Fibroblast of skin of left quadriceps (primary cell): ENCODE measurements around the gene FBXO33.
"Not testable (repeated sequence)": the region's sequence is repeated elsewhere in the genome, so short reads cannot be mapped to it uniquely, and the experiment has no call there.

Source experiments
- DNase-seq, 2 experiments: peaks; one replicate each; pipeline ENCODE4 v3.0.0-alpha.2; 2013; ENCODE audit warnings: low read depth in 2 of 2

FBXO33 gene

DNA sequence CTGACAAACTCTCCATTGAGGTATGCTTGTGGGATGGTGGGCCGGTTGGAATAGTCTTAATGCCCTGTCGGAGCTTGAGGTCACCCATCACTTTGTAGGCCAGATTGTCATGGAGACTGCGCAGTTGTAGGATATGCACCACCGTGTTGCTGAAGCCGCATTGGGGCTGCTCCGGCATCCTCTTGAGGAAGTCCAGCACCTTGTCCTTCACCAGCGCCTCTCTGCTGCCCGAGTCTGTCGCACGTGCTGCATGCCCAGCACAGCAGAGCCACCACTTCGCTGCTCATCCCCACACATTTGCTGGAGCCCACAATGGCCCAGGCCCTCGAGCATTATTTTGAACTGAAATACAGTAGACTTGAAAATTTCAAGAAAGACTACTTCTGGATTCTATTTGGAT lies 61.8 kb downstream of the FBXO33 start:
- DNase-seq, result no peak

DNA sequence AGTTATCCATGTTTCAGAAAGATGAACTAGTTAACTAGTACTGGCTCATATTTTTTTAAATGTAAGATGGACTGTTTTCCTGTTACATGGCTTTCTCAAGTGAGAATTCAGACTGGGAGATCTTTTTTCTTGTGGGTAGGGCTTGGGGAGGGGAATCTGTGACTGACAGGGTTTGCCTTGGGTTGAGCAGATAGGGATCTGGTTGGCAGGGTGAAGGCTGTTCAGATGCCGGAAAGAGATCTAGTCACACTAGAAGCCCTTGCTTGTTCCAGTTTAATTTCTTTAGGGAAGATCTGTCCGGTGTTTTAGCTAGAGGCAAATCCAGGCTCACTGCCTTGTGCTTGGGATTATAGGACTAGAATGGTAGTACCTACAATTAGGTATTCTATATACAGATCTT lies 63.2 kb downstream of the FBXO33 start:
- DNase-seq, result no peak

GRCh38 chr14:39368261-39368959 lies 63.8 kb downstream of the FBXO33 start:
- DNase-seq, result peak; percentile 53 to 54

DNA sequence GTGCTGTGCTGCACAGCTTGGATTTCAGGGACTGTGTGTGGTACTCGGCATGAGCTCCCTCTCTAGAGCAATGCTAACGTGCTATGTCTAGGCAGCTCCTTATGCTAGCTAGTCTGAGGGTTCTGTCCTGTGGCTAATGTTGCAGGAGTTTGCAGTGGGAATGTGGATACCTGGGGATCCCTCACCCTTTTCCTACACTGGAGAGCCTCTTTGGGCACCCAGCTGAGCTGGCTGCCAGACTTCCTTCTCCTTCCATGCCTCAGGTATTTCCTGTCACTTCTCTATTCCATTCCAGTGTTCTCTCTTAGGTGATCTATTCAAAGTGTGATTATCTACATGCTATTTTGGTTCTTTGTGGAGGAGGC lies 64.9 kb downstream of the FBXO33 start:
- DNase-seq, result no peak

GRCh38 chr14:39366460-39367386 lies 65.5 kb downstream of the FBXO33 start:
- DNase-seq, result no peak

GRCh38 chr14:39365354-39365753 lies 66.9 kb downstream of the FBXO33 start:
- no peak for DNase-seq

- DNase-seq, result no peak
These were observed 67.7 kb downstream of the FBXO33 start for GRCh38 chr14:39364509-39364908.

- DNase-seq, result not testable (repeated sequence)
These were observed 70.7 kb downstream of the FBXO33 start for GRCh38 chr14:39361556-39361955.

- no peak for DNase-seq
These were observed 71.9 kb downstream of the FBXO33 start for GRCh38 chr14:39360316-39360715.

- DNase-seq, result not testable (repeated sequence)
These were observed 73.2 kb downstream of the FBXO33 start for GRCh38 chr14:39359069-39359468.

DNA sequence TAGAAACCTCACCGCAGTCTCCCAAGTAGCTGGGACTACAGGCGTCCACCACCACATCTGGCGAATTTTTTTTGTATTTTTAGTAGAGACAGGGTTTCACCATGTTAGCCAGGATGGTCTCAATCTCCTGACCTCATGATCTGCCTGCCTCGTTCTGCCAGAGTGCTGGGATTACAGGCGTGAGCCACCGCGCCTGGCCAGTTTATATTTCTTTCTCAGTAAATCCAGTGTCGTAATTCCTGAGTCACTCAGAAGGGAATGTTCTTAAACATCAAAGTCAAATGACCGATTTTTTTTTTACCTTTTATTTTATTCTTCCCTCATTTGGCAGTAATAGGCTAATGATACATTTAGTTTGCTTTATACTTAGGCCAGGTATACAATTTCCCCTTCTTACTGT lies 80.5 kb downstream of the FBXO33 start:
- DNase-seq, result no peak

DNA sequence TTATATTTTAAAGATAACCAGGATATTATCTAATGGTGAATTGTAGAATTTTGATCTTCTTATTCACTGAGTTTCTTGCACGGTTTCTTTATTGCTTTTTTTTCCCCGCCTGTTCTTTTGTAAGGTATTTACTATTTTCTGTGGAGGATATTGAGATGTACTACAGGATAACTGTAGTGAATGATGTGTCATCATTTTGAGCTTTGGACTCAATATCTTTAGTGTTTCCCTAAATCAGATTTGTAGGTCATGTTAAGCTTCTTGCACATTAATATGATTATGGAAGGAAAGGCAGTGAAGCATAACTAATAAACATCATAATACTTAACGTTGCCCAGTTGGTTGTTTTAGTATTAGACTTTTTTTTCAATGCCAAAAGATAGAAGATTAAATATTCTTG lies 81.4 kb downstream of the FBXO33 start:
- DNase-seq, result no peak
